ENCODE data around the gene GTF2A1.

GRCh38 chr14:81179631-81180030 is 41.1 kb downstream of the GTF2A1 start:
- TF ChIP-seq, protein P1, sequence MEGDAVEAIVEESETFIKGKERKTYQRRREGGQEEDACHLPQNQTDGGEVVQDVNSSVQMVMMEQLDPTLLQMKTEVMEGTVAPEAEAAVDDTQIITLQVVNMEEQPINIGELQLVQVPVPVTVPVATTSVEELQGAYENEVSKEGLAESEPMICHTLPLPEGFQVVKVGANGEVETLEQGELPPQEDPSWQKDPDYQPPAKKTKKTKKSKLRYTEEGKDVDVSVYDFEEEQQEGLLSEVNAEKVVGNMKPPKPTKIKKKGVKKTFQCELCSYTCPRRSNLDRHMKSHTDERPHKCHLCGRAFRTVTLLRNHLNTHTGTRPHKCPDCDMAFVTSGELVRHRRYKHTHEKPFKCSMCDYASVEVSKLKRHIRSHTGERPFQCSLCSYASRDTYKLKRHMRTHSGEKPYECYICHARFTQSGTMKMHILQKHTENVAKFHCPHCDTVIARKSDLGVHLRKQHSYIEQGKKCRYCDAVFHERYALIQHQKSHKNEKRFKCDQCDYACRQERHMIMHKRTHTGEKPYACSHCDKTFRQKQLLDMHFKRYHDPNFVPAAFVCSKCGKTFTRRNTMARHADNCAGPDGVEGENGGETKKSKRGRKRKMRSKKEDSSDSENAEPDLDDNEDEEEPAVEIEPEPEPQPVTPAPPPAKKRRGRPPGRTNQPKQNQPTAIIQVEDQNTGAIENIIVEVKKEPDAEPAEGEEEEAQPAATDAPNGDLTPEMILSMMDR (IDR thresholded peaks at IDR 0.05; ENCODE audit: insufficient read depth, low read depth, low read length) = no peak
- no peak for TF ChIP-seq EZH2 (IDR thresholded peaks at IDR 0.05; ENCODE audit: insufficient read depth, low read length)

Data from astrocyte (in vitro differentiated cells and primary cell).